GM12801 (cell line): ENCODE data around the gene PEAK3.

ENCODE experiments used
- TF ChIP-seq, protein P1 (sequence below): IDR thresholded peaks from one replicate; pipeline ENCODE4 v1.5.1; 2011; ENCODE audit warnings: control low read depth; ENCODE audit not compliant: insufficient read length; ENCODE audit errors: extremely low read depth

PEAK3 gene

GRCh38 chr19:2224754-2225349 lies 57.1 kb downstream of the PEAK3 start:
- TF ChIP-seq, protein P1, sequence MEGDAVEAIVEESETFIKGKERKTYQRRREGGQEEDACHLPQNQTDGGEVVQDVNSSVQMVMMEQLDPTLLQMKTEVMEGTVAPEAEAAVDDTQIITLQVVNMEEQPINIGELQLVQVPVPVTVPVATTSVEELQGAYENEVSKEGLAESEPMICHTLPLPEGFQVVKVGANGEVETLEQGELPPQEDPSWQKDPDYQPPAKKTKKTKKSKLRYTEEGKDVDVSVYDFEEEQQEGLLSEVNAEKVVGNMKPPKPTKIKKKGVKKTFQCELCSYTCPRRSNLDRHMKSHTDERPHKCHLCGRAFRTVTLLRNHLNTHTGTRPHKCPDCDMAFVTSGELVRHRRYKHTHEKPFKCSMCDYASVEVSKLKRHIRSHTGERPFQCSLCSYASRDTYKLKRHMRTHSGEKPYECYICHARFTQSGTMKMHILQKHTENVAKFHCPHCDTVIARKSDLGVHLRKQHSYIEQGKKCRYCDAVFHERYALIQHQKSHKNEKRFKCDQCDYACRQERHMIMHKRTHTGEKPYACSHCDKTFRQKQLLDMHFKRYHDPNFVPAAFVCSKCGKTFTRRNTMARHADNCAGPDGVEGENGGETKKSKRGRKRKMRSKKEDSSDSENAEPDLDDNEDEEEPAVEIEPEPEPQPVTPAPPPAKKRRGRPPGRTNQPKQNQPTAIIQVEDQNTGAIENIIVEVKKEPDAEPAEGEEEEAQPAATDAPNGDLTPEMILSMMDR: no peak
